Activated T-helper 1 cell treated with Interleukin-2 at 50 U/mL for 16 hours (primary cell): ENCODE results near the gene NGDN.
"Not testable (repeated sequence)": the region's sequence is repeated elsewhere in the genome, so short reads cannot be mapped to it uniquely, and the experiment has no call there.

Experiments used
- DNase-seq: peaks from one replicate; pipeline ENCODE4 v3.0.0-alpha.2; 2020; ENCODE audit warnings: low read depth

Gene NGDN

GRCh38 chr14:23439107-23439835 lies 30.2 kb upstream of the NGDN start:
- no peak for DNase-seq

- no peak for DNase-seq
These were observed 28.4 kb upstream of the NGDN start for GRCh38 chr14:23441076-23441475.

GRCh38 chr14:23442721-23443356 lies 26.7 kb upstream of the NGDN start:
- no peak for DNase-seq

- DNase-seq, result no peak
These were observed 26.1 kb upstream of the NGDN start for GRCh38 chr14:23443411-23443812.

- no peak for DNase-seq
These were observed 25.6 kb upstream of the NGDN start for GRCh38 chr14:23443881-23444280.

- no peak for DNase-seq
These were observed 25.2 kb upstream of the NGDN start for GRCh38 chr14:23444314-23444713.

GRCh38 chr14:23445773-23446172 lies 23.7 kb upstream of the NGDN start:
- no peak for DNase-seq

- DNase-seq, result no peak
These were observed 23.1 kb upstream of the NGDN start for GRCh38 chr14:23446291-23446851.

- no peak for DNase-seq
These were observed 21.8 kb upstream of the NGDN start for GRCh38 chr14:23447361-23448350.

- no peak for DNase-seq
These were observed 20.2 kb upstream of the NGDN start for GRCh38 chr14:23449314-23449713.

- DNase-seq, result no peak
These were observed 19.1 kb upstream of the NGDN start for GRCh38 chr14:23450379-23450778.

GRCh38 chr14:23452237-23452636 lies 17.3 kb upstream of the NGDN start:
- no peak for DNase-seq

- DNase-seq, result no peak
These were observed 15.1 kb upstream of the NGDN start for GRCh38 chr14:23454445-23454856.

GRCh38 chr14:23456883-23457586 lies 12.5 kb upstream of the NGDN start:
- DNase-seq, result not testable (repeated sequence)

- DNase-seq, result no peak
These were observed 11.7 kb upstream of the NGDN start for GRCh38 chr14:23457587-23458445.

- DNase-seq, result no peak
These were observed 8.5 kb upstream of the NGDN start for GRCh38 chr14:23460960-23461359.

GRCh38 chr14:23464700-23465099 lies 4.8 kb upstream of the NGDN start:
- DNase-seq, result no peak

GRCh38 chr14:23465261-23465660 lies 4.2 kb upstream of the NGDN start:
- DNase-seq, result no peak

- DNase-seq, result no peak
These were observed 788 bp upstream of the NGDN start for GRCh38 chr14:23468704-23469126.

GRCh38 chr14:23469906-23470403 lies 452 bp downstream of the NGDN start:
- DNase-seq, result no peak
